ENCODE measurements around the gene BABAM2.

The BABAM2 gene

GRCh38 chr2:27888790-27889189, 1.7 kb upstream of the BABAM2 start:
- CTCF ChIA-PET, result no interaction called here
- DNase-seq (ENCODE audit: extremely low spot score), result no peak
- TF ChIP-seq FOXM1 (IDR thresholded peaks at IDR 0.05; ENCODE audit: borderline replicate concordance) (no peak), NFRKB (IDR thresholded peaks at IDR 0.05) (no peak), BHLHE40 (IDR thresholded peaks at IDR 0.05; ENCODE audit: borderline replicate concordance) (no peak), SP1 (IDR thresholded peaks at IDR 0.05) (no peak), PKNOX1 (IDR thresholded peaks at IDR 0.05) (no peak), ZNF384 (IDR thresholded peaks at IDR 0.05) (no peak), FOXK2 (IDR thresholded peaks at IDR 0.05) (no peak), SUZ12 (IDR thresholded peaks at IDR 0.05) (no peak), TARDBP (IDR thresholded peaks at IDR 0.05) (no peak), ELF4 (IDR thresholded peaks at IDR 0.05) (no peak), LEF1 (IDR thresholded peaks at IDR 0.05; ENCODE audit: borderline replicate concordance) (no peak), CTBP1 (IDR thresholded peaks at IDR 0.05; ENCODE audit: borderline replicate concordance) (no peak), L3MBTL2 (conservative IDR thresholded peaks at IDR 0.05) (no peak), HDGF (IDR thresholded peaks at IDR 0.05; ENCODE audit: borderline replicate concordance) (no peak), FOXA1 (IDR thresholded peaks at IDR 0.05) (no peak)
- POLR2A ChIA-PET, result no interaction called here

- no peak for TF ChIP-seq ARNT (IDR thresholded peaks at IDR 0.05)
- no peak for TF ChIP-seq FOXM1 (IDR thresholded peaks at IDR 0.05; ENCODE audit: borderline replicate concordance)
- TF ChIP-seq SP1 (IDR thresholded peaks at IDR 0.05), result no peak
- no peak for TF ChIP-seq FOXK2 (IDR thresholded peaks at IDR 0.05)
- TF ChIP-seq TARDBP (IDR thresholded peaks at IDR 0.05), result no peak
- no peak for TF ChIP-seq ELF4 (IDR thresholded peaks at IDR 0.05)
- no peak for TF ChIP-seq FOXA1 (IDR thresholded peaks at IDR 0.05)
- no peak for TF ChIP-seq NFRKB (IDR thresholded peaks at IDR 0.05)
- no peak for TF ChIP-seq BHLHE40 (IDR thresholded peaks at IDR 0.05; ENCODE audit: borderline replicate concordance)
- no peak for TF ChIP-seq HDGF (IDR thresholded peaks at IDR 0.05; ENCODE audit: borderline replicate concordance)
- no peak for TF ChIP-seq ZNF384 (IDR thresholded peaks at IDR 0.05)
- no peak for TF ChIP-seq LEF1 (IDR thresholded peaks at IDR 0.05; ENCODE audit: borderline replicate concordance)
- no peak for TF ChIP-seq L3MBTL2 (conservative IDR thresholded peaks at IDR 0.05)
- no peak for TF ChIP-seq CTBP1 (IDR thresholded peaks at IDR 0.05; ENCODE audit: borderline replicate concordance)
- TF ChIP-seq PKNOX1 (IDR thresholded peaks at IDR 0.05), result no peak
- ChIA-PET CTCF (interaction anchor here (0.7 kb wide), 1 partner anchor 26 kb away, joined by 3 read pairs; no protein-coding TSS in a partner anchor), POLR2A (interaction anchor here (0.7 to 1.5 kb wide), 3 partner anchors 10 to 91 kb away, joined by 3 to 5 read pairs (median 3); no protein-coding TSS in a partner anchor)
- DNase-seq (ENCODE audit: extremely low spot score), result no peak
Measured at GRCh38 chr2:27889774-27890145, 769 bp upstream of the BABAM2 start.

- no peak for TF ChIP-seq NFRKB (IDR thresholded peaks at IDR 0.05)
- no peak for TF ChIP-seq FOXK2 (IDR thresholded peaks at IDR 0.05)
- peak; percentile 59; the same call in 1 of the 2 replicates for TF ChIP-seq CTBP1 (IDR thresholded peaks at IDR 0.05; ENCODE audit: borderline replicate concordance)
- peak; percentile 89 for TF ChIP-seq L3MBTL2 (conservative IDR thresholded peaks at IDR 0.05)
- TF ChIP-seq PKNOX1 (IDR thresholded peaks at IDR 0.05), result no peak
- no peak for TF ChIP-seq FOXA1 (IDR thresholded peaks at IDR 0.05)
- TF ChIP-seq ARNT (IDR thresholded peaks at IDR 0.05), result no peak
- peak; percentile 87 for TF ChIP-seq TARDBP (IDR thresholded peaks at IDR 0.05)
- no peak for TF ChIP-seq LEF1 (IDR thresholded peaks at IDR 0.05; ENCODE audit: borderline replicate concordance)
- no peak for TF ChIP-seq FOXM1 (IDR thresholded peaks at IDR 0.05; ENCODE audit: borderline replicate concordance)
- POLR2A ChIA-PET, result interaction anchor here (1.5 kb wide), 1 partner anchor 92 kb away, joined by 5 read pairs; no protein-coding TSS in a partner anchor
- CTCF ChIA-PET, result no interaction called here
Measured at GRCh38 chr2:27890924-27891672, 569 bp downstream of the BABAM2 start.

GRCh38 chr2:27891673-27892105, 1.2 kb downstream of the BABAM2 start:
- ChIA-PET POLR2A (no interaction called here), CTCF (no interaction called here)
- no peak for TF ChIP-seq ARNT (IDR thresholded peaks at IDR 0.05)
- no peak for TF ChIP-seq L3MBTL2 (conservative IDR thresholded peaks at IDR 0.05)
- no peak for TF ChIP-seq CTBP1 (IDR thresholded peaks at IDR 0.05; ENCODE audit: borderline replicate concordance)
- no peak for TF ChIP-seq FOXK2 (IDR thresholded peaks at IDR 0.05)
- TF ChIP-seq ZNF384 (IDR thresholded peaks at IDR 0.05), result no peak
- TF ChIP-seq ELF4 (IDR thresholded peaks at IDR 0.05), result no peak
- no peak for TF ChIP-seq LEF1 (IDR thresholded peaks at IDR 0.05; ENCODE audit: borderline replicate concordance)
- TF ChIP-seq FOXM1 (IDR thresholded peaks at IDR 0.05; ENCODE audit: borderline replicate concordance), result no peak
- no peak for TF ChIP-seq HDGF (IDR thresholded peaks at IDR 0.05; ENCODE audit: borderline replicate concordance)
- no peak for TF ChIP-seq FOXA1 (IDR thresholded peaks at IDR 0.05)
- TF ChIP-seq PKNOX1 (IDR thresholded peaks at IDR 0.05), result no peak
- no peak for TF ChIP-seq NFRKB (IDR thresholded peaks at IDR 0.05)
- no peak for TF ChIP-seq SP1 (IDR thresholded peaks at IDR 0.05)
- no peak for TF ChIP-seq TARDBP (IDR thresholded peaks at IDR 0.05)
- DNase-seq (ENCODE audit: extremely low spot score), result no peak

More at GRCh38 chr2:27890924-27891672, 569 bp downstream of the BABAM2 start:
- DNase-seq (ENCODE audit: extremely low spot score), result peak; percentile 49

- POLR2A ChIA-PET, result no interaction called here
- CTCF ChIA-PET, result no interaction called here
- TF ChIP-seq TARDBP (IDR thresholded peaks at IDR 0.05) (no peak), SP1 (IDR thresholded peaks at IDR 0.05) (no peak), FOXA1 (IDR thresholded peaks at IDR 0.05) (no peak), HDGF (IDR thresholded peaks at IDR 0.05; ENCODE audit: borderline replicate concordance) (no peak)
- DNase-seq (ENCODE audit: extremely low spot score), result no peak
Measured at GRCh38 chr2:27893006-27893405, 2.5 kb downstream of the BABAM2 start.

All from HEK293T (cell line).